Tibial nerve (tissue), 4 donors: ENCODE results near the gene CELF1. TPM values are rescaled to one million over a fixed set of nuclear protein-coding genes. Genes with fewer than 3 reads are reported as not detected.
"Not testable (repeated sequence)": the region's sequence is repeated elsewhere in the genome, so short reads cannot be mapped to it uniquely, and the experiment has no call there.

ENCODE experiments used
- DNase-seq, 2 donors: peaks; one replicate each; pipeline ENCODE4 v3.0.0-alpha.2; 2019; ENCODE audit warnings: low spot score in 2 of 2
- H3K27ac ChIP-seq, 4 donors: fragments of 200-600 bp; sonication (generic) in 3 of 4; one replicate each; pipeline ENCODE4 v1.5.1; 2017 to 2019; ENCODE audit warnings: mild to moderate bottlenecking in 1 of 4
- H3K27me3 ChIP-seq, 2 donors: fragments of 200-600 bp; sonication (generic) in 1 of 2; one replicate each; pipeline versions ENCODE4 v1.5.1 to v1.6.0; 2017 to 2019
- H3K36me3 ChIP-seq, 3 donors: fragments of 200-600 bp; sonication (generic); one replicate each; pipeline ENCODE4 v1.5.1; 2018 to 2019
- H3K4me1 ChIP-seq, 4 donors: fragments of 200-600 bp; sonication (generic) in 3 of 4; one replicate each; pipeline ENCODE4 v1.5.1; 2017 to 2019
- H3K4me3 ChIP-seq, 4 donors: fragments of 200-600 bp; sonication (generic) in 3 of 4; one replicate each; pipeline ENCODE4 v1.5.1; 2017 to 2019; ENCODE audit warnings: mild to moderate bottlenecking in 1 of 4, moderate library complexity in 1 of 4
- H3K9me3 ChIP-seq, 4 donors: fragments of 200-600 bp; sonication (generic) in 3 of 4; one replicate each; pipeline ENCODE4 v1.5.1; 2017 to 2019
- EP300 ChIP-seq, 2 donors: sonication (generic); formaldehyde crosslinking; IDR thresholded peaks; one replicate each; pipeline ENCODE4 v1.6.1; 2017; ENCODE audit warnings: antibody characterized with exemption in 2 of 2, mild to moderate bottlenecking in 1 of 2
- POLR2A ChIP-seq, 2 donors: fragments of 450-650 bp; IDR thresholded peaks; one replicate each; pipeline ENCODE4 v1.6.1; 2017; ENCODE audit warnings: antibody characterized with exemption in 2 of 2, mild to moderate bottlenecking in 2 of 2, moderate library complexity in 2 of 2
- WGBS, 2 donors: methylation state at CpG; one replicate each; pipeline ENCODE4 v1.1.5; 2018; 5-methylcytosine and 5-hydroxymethylcytosine counted together
- total RNA-seq, 4 donors: library from RNA; depleted of rRNA; stranded (reverse); fragments of >200 nt; gene quantifications; one replicate each; pipeline ENCODE4 v1.1.0, GENCODE V29; 2016
- TF ChIP-seq, protein P1 (sequence below), 5 experiments: fragments of 200-600 bp in 3 of 5; fragments of 450-650 bp in 2 of 5; sonication (generic) in 3 of 5; IDR thresholded peaks; one replicate each; pipeline ENCODE4 v1.5.1; 2016 to 2019; ENCODE audit warnings: antibody characterized with exemption in 5 of 5, mild to moderate bottlenecking in 3 of 5, moderate library complexity in 2 of 5

CELF1 gene
- total RNA-seq, 4 donors from 2014 or later: 70.3 to 144 (median 127) TPM

DNA sequence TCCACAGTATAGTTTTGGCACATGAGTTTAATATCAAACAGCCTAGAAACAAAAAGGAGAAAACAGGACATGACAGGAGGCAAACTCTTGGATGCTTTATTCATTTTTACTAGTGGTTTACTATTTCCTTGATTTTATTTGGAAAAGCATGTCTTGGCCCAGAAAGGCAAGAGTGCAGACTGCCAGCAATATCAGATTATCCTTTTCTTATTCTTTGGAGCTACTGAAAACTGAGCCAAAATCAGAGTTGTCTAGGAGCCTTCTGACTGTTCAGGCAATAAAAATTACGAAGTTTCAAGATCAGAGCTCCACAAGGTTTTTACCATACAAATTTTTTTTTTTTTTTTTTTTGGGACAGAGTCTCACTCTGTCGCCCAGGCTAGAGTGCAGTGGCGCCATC lies 16.0 kb downstream of the CELF1 start:
- Histone ChIP-seq H3K9me3 (no peaks in the 10 kb centered on the region), H3K4me1 (peaks cover 0 to 86% (median 57%) of the 10 kb centered on the region in 4 donors), H3K36me3 (no peaks in the 10 kb centered on the region), H3K27me3 (no peaks in the 10 kb centered on the region), H3K4me3 (no peak overlapping the region), H3K27ac (no peak overlapping the region)
- WGBS, 2 donors: 53 to 69% methylated on average over 3 of the region's 3 CpGs
- TF ChIP-seq, protein P1, sequence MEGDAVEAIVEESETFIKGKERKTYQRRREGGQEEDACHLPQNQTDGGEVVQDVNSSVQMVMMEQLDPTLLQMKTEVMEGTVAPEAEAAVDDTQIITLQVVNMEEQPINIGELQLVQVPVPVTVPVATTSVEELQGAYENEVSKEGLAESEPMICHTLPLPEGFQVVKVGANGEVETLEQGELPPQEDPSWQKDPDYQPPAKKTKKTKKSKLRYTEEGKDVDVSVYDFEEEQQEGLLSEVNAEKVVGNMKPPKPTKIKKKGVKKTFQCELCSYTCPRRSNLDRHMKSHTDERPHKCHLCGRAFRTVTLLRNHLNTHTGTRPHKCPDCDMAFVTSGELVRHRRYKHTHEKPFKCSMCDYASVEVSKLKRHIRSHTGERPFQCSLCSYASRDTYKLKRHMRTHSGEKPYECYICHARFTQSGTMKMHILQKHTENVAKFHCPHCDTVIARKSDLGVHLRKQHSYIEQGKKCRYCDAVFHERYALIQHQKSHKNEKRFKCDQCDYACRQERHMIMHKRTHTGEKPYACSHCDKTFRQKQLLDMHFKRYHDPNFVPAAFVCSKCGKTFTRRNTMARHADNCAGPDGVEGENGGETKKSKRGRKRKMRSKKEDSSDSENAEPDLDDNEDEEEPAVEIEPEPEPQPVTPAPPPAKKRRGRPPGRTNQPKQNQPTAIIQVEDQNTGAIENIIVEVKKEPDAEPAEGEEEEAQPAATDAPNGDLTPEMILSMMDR (IDR thresholded peaks at IDR 0.05): no peak
- TF ChIP-seq POLR2A (IDR thresholded peaks at IDR 0.05) (no peak), EP300 (IDR thresholded peaks at IDR 0.05) (no peak)
- no peak for DNase-seq

DNA sequence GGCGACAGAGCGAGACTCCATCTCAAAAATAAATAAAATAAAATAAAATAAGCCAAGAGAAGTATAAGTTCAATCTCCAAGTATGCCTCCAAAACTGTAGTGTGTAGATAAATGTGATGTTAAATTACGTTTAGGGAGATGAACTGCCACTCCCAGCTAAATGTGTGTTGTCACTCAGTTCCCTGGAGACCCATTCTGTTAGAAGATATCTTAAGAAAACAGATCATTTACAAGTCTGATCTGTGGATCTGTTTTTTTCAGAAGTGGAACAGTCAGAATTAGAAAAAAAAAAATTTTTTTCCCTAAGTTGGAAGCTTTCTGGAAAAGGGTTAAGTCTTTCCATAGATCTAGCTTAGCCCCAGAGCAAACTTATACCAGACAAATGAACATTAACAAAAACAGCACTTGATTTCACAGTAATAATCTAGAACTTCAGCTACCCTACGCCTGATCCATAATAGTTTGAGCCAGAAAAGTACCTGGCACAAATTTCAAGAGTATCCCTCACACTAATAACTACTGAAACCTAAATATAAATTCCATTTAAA lies 18.2 kb downstream of the CELF1 start:
- 84 to 85% methylated on average over 4 of the region's 4 CpGs for WGBS, 2 donors
- no peaks in the 10 kb centered on the region for H3K36me3 ChIP-seq
- H3K4me3 ChIP-seq: no peak overlapping the region
- H3K27me3 ChIP-seq: no peaks in the 10 kb centered on the region
- H3K4me1 ChIP-seq: peaks cover 0 to 96% (median 47%) of the 10 kb centered on the region in 4 donors
- no peak for DNase-seq
- H3K27ac ChIP-seq: no peak overlapping the region
- no peaks in the 10 kb centered on the region for H3K9me3 ChIP-seq
- TF ChIP-seq, protein P1 (IDR thresholded peaks at IDR 0.05): no peak
- TF ChIP-seq POLR2A (IDR thresholded peaks at IDR 0.05): no peak
- no peak for TF ChIP-seq EP300 (IDR thresholded peaks at IDR 0.05)

DNA sequence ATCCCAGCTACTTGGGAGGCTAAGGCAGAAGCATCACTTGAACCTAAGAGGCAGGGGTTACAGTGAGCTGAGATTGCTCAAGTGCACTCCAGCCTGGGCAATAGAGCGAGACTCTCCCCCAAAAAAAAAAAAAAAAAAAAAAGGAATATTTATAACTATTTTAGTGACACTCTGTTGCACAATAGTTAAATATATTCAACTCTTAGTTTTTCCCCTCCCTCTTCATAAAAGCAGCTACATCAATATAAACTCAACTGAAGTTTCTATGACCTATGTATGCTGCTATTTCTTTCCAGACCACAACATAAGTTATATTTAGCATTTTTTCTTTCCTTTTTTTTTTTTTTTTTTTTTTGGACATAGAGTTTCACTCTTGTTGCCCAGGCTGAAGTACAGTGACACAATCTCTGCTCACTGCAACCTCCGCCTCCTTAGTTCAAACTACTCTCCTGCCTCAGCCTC lies 19.2 kb downstream of the CELF1 start:
- no peaks in the 10 kb centered on the region for H3K27me3 ChIP-seq
- 79 to 88% methylated on average over 2 of the region's 2 CpGs for WGBS, 2 donors
- no peaks in the 10 kb centered on the region for H3K36me3 ChIP-seq
- no peaks in the 10 kb centered on the region for H3K9me3 ChIP-seq
- no peak overlapping the region for H3K4me3 ChIP-seq
- no peak for DNase-seq
- peaks cover 0 to 92% (median 38%) of the 10 kb centered on the region in 4 donors for H3K4me1 ChIP-seq
- H3K27ac ChIP-seq: no peak overlapping the region
- TF ChIP-seq, protein P1 (IDR thresholded peaks at IDR 0.05): no peak
- TF ChIP-seq POLR2A (IDR thresholded peaks at IDR 0.05) (no peak), EP300 (IDR thresholded peaks at IDR 0.05) (no peak)

DNA sequence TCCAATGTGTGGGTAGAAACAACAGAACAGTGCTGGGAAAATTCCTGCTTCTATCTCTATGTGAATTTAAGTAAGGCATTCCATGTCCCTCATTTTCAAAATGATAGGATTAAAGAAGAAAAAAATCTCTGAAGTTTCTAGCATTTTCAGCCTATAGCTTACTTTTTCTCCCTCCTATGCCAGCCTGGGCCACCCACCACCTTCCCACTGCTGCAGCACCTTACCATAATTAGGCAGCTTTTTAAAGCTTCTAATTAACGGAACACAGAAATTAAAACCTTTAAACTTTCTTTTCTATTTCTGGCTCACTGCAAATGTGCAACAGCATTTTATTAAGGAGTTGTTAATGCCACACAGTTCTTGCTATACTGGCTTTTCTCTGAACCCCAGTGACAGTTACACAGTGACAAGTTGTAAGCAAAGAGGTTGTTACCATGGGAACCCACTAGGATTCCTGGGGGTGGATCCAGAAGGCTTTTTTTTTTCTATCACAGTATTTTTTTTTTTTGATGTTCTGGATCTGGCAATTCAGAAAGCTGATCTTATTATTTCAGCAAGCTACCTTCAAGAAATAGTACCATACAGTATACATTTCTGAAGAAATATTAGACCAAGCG lies 20.2 kb downstream of the CELF1 start:
- no peaks in the 10 kb centered on the region for H3K27me3 ChIP-seq
- peaks cover 0 to 86% (median 33%) of the 10 kb centered on the region in 4 donors for H3K4me1 ChIP-seq
- DNase-seq: no peak
- WGBS, 2 donors: 82 to 83% methylated on average over 2 of the region's 2 CpGs
- no peaks in the 10 kb centered on the region for H3K36me3 ChIP-seq
- TF ChIP-seq EP300 (IDR thresholded peaks at IDR 0.05): no peak
- TF ChIP-seq POLR2A (IDR thresholded peaks at IDR 0.05): no peak
- TF ChIP-seq, protein P1 (IDR thresholded peaks at IDR 0.05): no peak
- H3K27ac ChIP-seq: peak overlapping the region in 1 of 4 donors; percentile 34
- H3K4me3 ChIP-seq: no peak overlapping the region
- H3K9me3 ChIP-seq: no peaks in the 10 kb centered on the region

DNA sequence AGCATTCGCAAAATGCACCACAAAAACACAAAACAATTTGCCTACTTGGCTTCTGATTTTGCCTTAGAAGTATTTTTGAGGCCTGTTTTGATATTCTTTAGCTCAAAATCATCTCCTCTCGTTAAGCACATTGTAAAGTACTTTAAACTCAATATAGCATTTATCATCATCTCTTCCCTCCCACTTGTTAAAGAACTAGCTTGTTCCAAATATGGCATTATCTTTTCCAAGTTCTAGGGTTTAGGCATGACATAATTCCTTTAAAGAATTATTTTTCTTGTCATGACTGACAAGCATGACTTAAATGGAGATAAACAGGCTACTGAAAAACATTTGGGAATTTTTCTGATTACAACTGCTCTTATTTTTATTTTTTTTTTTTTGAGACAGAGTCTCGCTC lies 21.3 kb downstream of the CELF1 start:
- TF ChIP-seq EP300 (IDR thresholded peaks at IDR 0.05) (no peak), POLR2A (IDR thresholded peaks at IDR 0.05) (no peak)
- TF ChIP-seq, protein P1 (IDR thresholded peaks at IDR 0.05): no peak
- H3K27me3 ChIP-seq: no peaks in the 10 kb centered on the region
- no peak overlapping the region for H3K4me3 ChIP-seq
- no peak for DNase-seq
- no peaks in the 10 kb centered on the region for H3K36me3 ChIP-seq
- H3K4me1 ChIP-seq: peaks cover 0 to 86% (median 27%) of the 10 kb centered on the region in 4 donors
- no peaks in the 10 kb centered on the region for H3K9me3 ChIP-seq
- WGBS, 2 donors: 66 to 67% methylated on average over 3 of the region's 3 CpGs
- H3K27ac ChIP-seq: peak overlapping the region in 2 of 4 donors; percentile 7

DNA sequence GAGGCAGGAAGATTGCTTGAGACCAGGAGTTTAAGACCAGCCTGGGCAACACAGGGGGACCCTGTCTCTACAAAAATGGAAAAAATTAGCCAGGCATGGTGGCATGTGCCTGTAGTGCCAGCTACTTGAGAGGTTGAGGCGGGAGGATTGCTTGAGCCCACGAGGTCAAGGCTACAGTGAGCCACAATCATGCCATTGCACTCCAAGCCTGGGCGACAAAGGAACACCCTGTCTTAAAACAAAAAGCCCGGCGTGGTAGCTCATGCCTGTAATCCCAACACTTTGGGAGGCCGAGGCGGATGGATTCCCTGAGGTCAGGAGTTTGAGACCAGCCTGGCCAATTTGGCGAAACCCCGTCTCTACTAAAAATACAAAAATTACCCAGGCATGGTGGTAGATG lies 22.2 kb downstream of the CELF1 start:
- peak overlapping the region in 1 of 4 donors; percentile 7 for H3K27ac ChIP-seq

More for the DNA sequence above, 22.2 kb downstream of the CELF1 start:
- not testable (repeated sequence) for H3K36me3 ChIP-seq, H3K27me3 ChIP-seq, H3K9me3 ChIP-seq, DNase-seq, H3K4me3 ChIP-seq
- H3K4me1 ChIP-seq: peaks cover 0 to 84% (median 23%) of the 10 kb centered on the region in 4 donors
- 53 to 74% methylated on average over 9 of the region's 9 CpGs for WGBS, 2 donors
